Smooth muscle cell (in vitro differentiated cells): ENCODE results near the gene DTD1. TPM values are rescaled to one million over a fixed set of nuclear protein-coding genes. Genes with fewer than 3 reads are reported as not detected.

Source experiments
- DNase-seq: peaks from one replicate; lab custom pipeline; 2025; ENCODE audit not compliant: unreplicated experiment; lab: John Stamatoyannopoulos, UW
- H2AFZ ChIP-seq: fragments of 200-600 bp; sonication (generic); 2 replicates; pipeline ENCODE4 v1.6.0; 2016; ENCODE audit warnings: antibody characterized with exemption, low read depth, mild to moderate bottlenecking
- H3F3A ChIP-seq: fragments of 200-600 bp; sonication (generic); 2 replicates; pipeline ENCODE4 v1.6.0; 2017; ENCODE audit warnings: antibody characterized with exemption, low read depth
- H3K27ac ChIP-seq: fragments of 200-600 bp; sonication (generic); 2 replicates; pipeline ENCODE4 v1.5.1; 2016; ENCODE audit warnings: low read depth, mild to moderate bottlenecking
- H3K27me3 ChIP-seq: fragments of 200-600 bp; sonication (generic); 2 replicates; pipeline ENCODE4 v1.6.1; 2016; ENCODE audit warnings: low read depth, mild to moderate bottlenecking
- H3K36me3 ChIP-seq: fragments of 200-600 bp; sonication (generic); 2 replicates; pipeline ENCODE4 v1.5.1; 2016; ENCODE audit warnings: low read depth
- H3K4me1 ChIP-seq: fragments of 200-600 bp; sonication (generic); 2 replicates; pipeline ENCODE4 v1.5.1; 2016; ENCODE audit warnings: low read depth
- H3K4me2 ChIP-seq: fragments of 200-600 bp; sonication (generic); 2 replicates; pipeline ENCODE4 v1.6.0; 2016; ENCODE audit warnings: mild to moderate bottlenecking
- H3K4me3 ChIP-seq: fragments of 200-600 bp; sonication (generic); 2 replicates; pipeline ENCODE4 v1.5.1; 2016; ENCODE audit warnings: mild to moderate bottlenecking
- H3K79me2 ChIP-seq: fragments of 200-600 bp; sonication (generic); 2 replicates; pipeline ENCODE4 v1.6.0; 2016; ENCODE audit warnings: low read depth, mild to moderate bottlenecking
- H3K9ac ChIP-seq: fragments of 200-600 bp; sonication (generic); 2 replicates; pipeline ENCODE4 v1.6.0; 2016; ENCODE audit warnings: low read depth
- H3K9me3 ChIP-seq: fragments of 200-600 bp; sonication (generic); replicated peaks from 2 replicates; pipeline ENCODE4 v1.5.1; 2016; ENCODE audit warnings: low read depth
- H4K20me1 ChIP-seq: fragments of 200-600 bp; sonication (generic); 2 replicates; pipeline ENCODE4 v1.6.0; 2016; ENCODE audit warnings: low read depth
- CTCF ChIP-seq: fragments of 200-600 bp; sonication (generic); IDR thresholded peaks from 2 replicates; pipeline ENCODE4 v1.5.1; 2017; ENCODE audit warnings: borderline replicate concordance, mild to moderate bottlenecking, antibody characterized with exemption; ENCODE audit not compliant: insufficient read depth, poor library complexity, severe bottlenecking
- WGBS: methylation state at CpG from one replicate; pipeline ENCODE4 v1.1.7; 2016; ENCODE audit warnings: low lambda C conversion rate; 5-methylcytosine and 5-hydroxymethylcytosine counted together
- polyA plus RNA-seq: library from polyadenylated mRNA; unstranded; fragments of >200 nt; fragmentation: Nextera tagmentation; extraction: Ambion mirVana; gene quantifications from 2 replicates; pipeline ENCODE4 v1.2.1, GENCODE V29; 2016
- total RNA-seq: library from RNA; depleted of rRNA; stranded (reverse); fragments of >200 nt; gene quantifications from 2 replicates; pipeline ENCODE4 v1.2.3, GENCODE V29; 2014

Gene DTD1
- total and polyA plus RNA-seq, 2 experiments from 2014 or later, result 23.9 to 26.9 TPM

DNA sequence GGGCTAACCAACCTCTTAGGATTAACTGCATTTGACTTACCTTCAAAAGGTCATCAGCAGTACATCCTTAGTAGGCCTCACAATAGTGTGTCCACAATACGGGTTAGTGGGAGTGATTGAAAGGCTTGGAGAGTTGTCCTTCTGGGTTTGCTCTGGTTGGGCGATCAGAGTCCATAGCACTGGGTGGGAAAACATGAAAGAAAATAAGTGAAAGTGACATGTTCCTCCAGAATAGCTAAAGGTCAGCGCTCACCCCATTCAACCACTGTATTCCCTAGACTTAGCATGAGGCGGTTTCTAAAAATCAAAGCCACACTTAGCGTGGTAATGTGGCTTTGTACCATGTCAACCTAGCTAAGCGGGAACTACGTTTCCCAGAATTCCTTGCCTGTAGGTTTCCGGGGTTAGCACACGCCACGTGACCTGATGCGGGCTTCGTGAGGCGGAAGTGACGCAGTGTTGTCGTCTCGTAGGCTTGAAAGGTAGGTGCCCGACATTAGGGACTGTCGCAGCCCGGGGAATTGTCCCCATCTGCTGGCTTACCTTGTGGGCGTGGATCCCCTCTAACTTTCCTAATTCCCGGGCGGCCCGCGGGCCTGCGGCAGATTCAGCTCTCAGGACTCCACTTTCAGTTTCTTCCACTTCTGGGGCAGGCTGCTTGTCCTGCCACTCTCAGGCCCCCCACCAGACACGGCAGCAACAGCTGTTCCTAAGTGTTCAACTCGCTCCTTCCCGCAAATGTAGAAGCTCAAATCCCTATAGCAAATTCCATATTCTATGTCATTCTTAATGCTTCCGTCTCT is 206.0 kb downstream of the DTD1 start:
- H3K9me3 ChIP-seq, result no peaks in the 10 kb centered on the region
- H2AFZ ChIP-seq, result peak overlapping the region; percentile 91
- no peaks in the 10 kb centered on the region for H4K20me1 ChIP-seq
- H3K36me3 ChIP-seq, result no peaks in the 10 kb centered on the region
- peak overlapping the region; percentile 90 for H3K4me2 ChIP-seq
- H3K4me1 ChIP-seq, result peaks cover 4% of the 10 kb centered on the region
- H3K79me2 ChIP-seq, result no peaks in the 10 kb centered on the region
- peak overlapping the region; percentile 92 for H3K9ac ChIP-seq
- peak; percentile 16 for DNase-seq
- H3K27me3 ChIP-seq, result peaks cover 7% of the 10 kb centered on the region
- WGBS, result 7% methylated on average over 29 of the region's 29 CpGs
- H3K4me3 ChIP-seq, result peak overlapping the region; percentile 70
- TF ChIP-seq CTCF, result no peak
- H3F3A ChIP-seq, result no peaks in the 10 kb centered on the region
- H3K27ac ChIP-seq, result peak overlapping the region; percentile 63

DNA sequence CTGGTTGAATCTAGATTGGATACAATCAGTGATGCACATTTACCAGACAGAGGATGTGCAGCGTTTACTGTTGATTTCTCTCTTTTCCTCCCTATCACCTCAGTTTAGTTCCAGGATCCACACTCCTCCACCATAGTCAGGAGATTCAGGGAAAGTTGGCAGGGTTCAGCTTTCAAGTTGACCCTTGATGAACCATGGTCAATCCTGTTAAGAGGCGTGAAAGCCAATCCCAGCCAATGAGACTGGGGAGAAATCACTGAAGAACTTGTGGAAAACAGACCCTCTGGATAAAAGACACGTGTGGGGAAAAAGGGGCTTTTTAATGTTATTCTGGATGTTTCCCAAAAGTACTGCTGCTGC is 206.6 kb downstream of the DTD1 start:
- Histone ChIP-seq H3K27ac (peak overlapping the region; percentile 63), H4K20me1 (no peaks in the 10 kb centered on the region), H3K9ac (peak overlapping the region; percentile 92), H3K9me3 (no peaks in the 10 kb centered on the region), H3K4me2 (peak overlapping the region; percentile 90), H3K79me2 (no peaks in the 10 kb centered on the region), H3F3A (no peaks in the 10 kb centered on the region), H3K36me3 (no peaks in the 10 kb centered on the region), H3K27me3 (peaks cover 7% of the 10 kb centered on the region), H3K4me1 (peaks cover 4% of the 10 kb centered on the region), H3K4me3 (peak overlapping the region; percentile 70), H2AFZ (peak overlapping the region; percentile 91)
- TF ChIP-seq CTCF, result no peak
- DNase-seq, result no peak
- WGBS, result 82% methylated on average over 3 of the region's 3 CpGs

- Histone ChIP-seq H3K79me2 (no peaks in the 10 kb centered on the region), H3K4me3 (no peak overlapping the region), H3F3A (no peaks in the 10 kb centered on the region), H2AFZ (no peak overlapping the region), H3K36me3 (no peaks in the 10 kb centered on the region), H3K27ac (no peak overlapping the region), H3K4me2 (no peak overlapping the region), H4K20me1 (no peaks in the 10 kb centered on the region), H3K4me1 (peaks cover 4% of the 10 kb centered on the region), H3K27me3 (peaks cover 7% of the 10 kb centered on the region), H3K9ac (no peak overlapping the region), H3K9me3 (no peaks in the 10 kb centered on the region)
- WGBS, result 87% methylated on average over 4 of the region's 4 CpGs
- no peak for DNase-seq
- TF ChIP-seq CTCF, result no peak
Observed at GRCh38 chr20:18795366-18795765, 207.5 kb downstream of the DTD1 start.
